Retina (tissue), 1 donor: ENCODE measurements around the gene PATL2.
"Not testable (repeated sequence)": the region's sequence is repeated elsewhere in the genome, so short reads cannot be mapped to it uniquely, and the experiment has no call there.

Source experiments
- DNase-seq: peaks from one replicate; pipeline ENCODE4 v3.0.0-alpha.2; 2016

The PATL2 gene

DNA sequence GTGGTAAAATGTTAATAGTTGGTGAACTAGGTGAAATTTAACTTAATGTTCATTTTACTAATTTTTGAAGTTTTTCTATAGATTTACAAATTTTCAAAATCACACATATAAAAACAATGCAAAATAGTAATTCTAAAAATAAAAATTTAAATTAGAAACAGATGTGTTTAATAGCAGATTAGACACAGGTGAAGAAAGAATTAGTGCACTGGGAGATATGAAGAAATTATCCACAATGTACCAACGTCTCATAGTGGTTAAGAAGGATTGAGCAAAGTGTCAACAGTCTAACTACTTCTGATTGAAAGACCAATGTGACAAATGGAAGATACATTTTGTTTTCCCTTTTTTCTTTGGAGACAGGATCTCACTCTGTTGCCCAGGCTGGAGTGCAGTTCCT lies 74.1 kb downstream of the PATL2 start:
- DNase-seq, result no peak

- no peak for DNase-seq
Measured at GRCh38 chr15:44633603-44634002, 77.5 kb downstream of the PATL2 start.

DNA sequence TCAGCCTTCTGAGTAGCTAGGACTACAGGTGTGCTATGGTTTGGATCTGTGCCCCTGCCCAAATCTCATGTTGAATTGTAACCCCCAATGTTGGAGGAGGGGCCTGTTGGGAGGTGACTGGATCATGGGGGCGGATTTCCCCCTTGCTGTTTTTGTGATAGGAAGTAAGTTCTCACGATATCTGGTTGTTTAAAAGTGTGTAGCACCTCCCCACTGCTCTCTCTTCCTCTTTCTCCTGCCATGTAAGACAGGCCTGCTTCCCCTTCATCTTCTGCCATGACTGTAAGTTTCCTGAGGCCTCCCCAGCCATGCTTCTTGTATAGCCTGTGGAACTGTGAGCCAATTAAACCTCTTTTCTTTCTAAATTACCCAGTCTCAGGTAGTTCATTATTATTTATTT lies 85.8 kb downstream of the PATL2 start:
- DNase-seq, result not testable (repeated sequence)

DNA sequence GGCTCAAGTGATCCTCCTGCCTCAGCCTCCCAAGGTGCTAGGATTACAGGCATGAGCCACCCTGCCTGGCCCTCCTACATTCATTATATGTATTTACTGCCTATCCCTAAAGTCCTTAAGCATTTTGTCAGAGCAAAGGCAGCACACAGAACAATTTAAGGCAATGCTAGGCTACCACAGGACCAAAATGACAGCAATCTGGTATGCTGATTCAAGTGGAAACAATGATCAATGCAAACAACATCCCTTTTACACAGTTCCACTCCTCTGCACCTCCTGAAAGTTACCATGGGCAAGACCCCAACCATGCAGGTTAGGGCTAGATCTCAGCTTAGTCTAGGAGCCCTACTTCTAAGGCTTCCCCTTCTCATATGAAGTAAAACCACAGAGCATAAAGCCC lies 87.9 kb downstream of the PATL2 start:
- no peak for DNase-seq

DNA sequence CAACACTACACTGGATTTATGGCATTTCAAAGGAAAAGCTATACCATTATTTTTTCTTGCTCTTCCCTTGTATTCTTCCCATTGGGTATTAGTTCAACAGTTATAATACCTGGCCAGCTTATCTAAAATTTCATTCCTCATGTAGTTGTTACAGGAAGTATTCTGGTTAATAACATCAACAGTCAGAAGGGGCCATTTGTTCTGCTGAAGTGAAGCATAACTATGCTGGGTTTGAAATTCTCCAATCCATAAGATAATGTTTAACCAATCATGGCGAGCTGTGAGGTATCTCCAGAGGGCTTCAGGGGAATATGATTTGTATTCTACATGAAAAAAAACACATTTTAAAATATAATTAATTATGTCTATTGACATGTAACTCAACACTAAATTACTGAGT lies 91.0 kb downstream of the PATL2 start:
- DNase-seq, result no peak

DNA sequence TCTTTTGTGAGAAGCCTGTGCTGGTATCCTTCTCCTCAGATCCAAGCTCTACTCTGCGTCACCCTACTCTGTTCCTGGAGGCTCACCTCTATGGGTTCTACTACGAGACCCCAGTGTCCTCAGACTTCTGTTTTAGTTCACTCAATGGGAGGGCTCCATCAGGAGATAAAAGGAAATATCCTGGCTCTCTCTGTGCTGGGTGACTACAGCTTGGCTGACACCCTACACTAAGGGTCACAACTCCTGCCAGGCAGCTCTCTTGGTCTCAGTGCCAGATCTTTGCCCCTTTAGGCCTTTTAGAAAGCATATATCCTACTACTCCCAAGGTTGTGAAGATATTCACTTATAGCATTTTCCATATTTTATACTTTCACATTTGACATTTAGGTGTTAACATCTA lies 94.1 kb downstream of the PATL2 start:
- DNase-seq, result no peak
